ENCODE results near the gene PANX2. TPM values are rescaled to one million over a fixed set of nuclear protein-coding genes. Genes with fewer than 3 reads are reported as not detected.
A peak's percentile ranks its signal among the peaks of the same experiment; 100 is the strongest.

Gene PANX2
- total and polyA plus RNA-seq, 9 donors = 0.27 to 5.6 (median 2.3) TPM

GRCh38 chr22:50220603-50221409 is 50.3 kb downstream of the PANX2 start:
- Histone ChIP-seq H3K4me1 (ENCODE audit: insufficient read depth) (peaks cover 4% of the 10 kb centered on the region), H3K36me3 (no peaks in the 10 kb centered on the region), H3K27ac (no peak overlapping the region), H3K9me3 (no peaks in the 10 kb centered on the region), H3K27me3 (no peaks in the 10 kb centered on the region), H3K4me3 (no peak overlapping the region)
- DNase-seq = peak in 1 of 5 donors; percentile 33
- 87 to 90% (median 87%) methylated on average over 45 of the region's 45 CpGs for WGBS, 3 donors
- TF ChIP-seq POLR2A (IDR thresholded peaks at IDR 0.05) = no peak
- no peak for TF ChIP-seq EP300 (IDR thresholded peaks at IDR 0.05)
- no peak for TF ChIP-seq CTCF (IDR thresholded peaks at IDR 0.05)
- intact Hi-C loops (cut with DNase I) = no loop called here

GRCh38 chr22:50221410-50222300 is 51.1 kb downstream of the PANX2 start:
- intact Hi-C loops (cut with DNase I) = no loop called here
- TF ChIP-seq EP300 (IDR thresholded peaks at IDR 0.05) = no peak
- TF ChIP-seq CTCF (IDR thresholded peaks at IDR 0.05) = no peak
- H3K4me1 ChIP-seq (ENCODE audit: insufficient read depth) = peaks cover 4% of the 10 kb centered on the region

GRCh38 chr22:50222508-50222907 is 52.0 kb downstream of the PANX2 start:
- Histone ChIP-seq H3K27ac (no peak overlapping the region), H3K4me3 (no peak overlapping the region), H3K36me3 (no peaks in the 10 kb centered on the region), H3K9me3 (no peaks in the 10 kb centered on the region), H3K27me3 (no peaks in the 10 kb centered on the region), H3K4me1 (ENCODE audit: insufficient read depth) (peaks cover 4% of the 10 kb centered on the region)
- no peak for TF ChIP-seq POLR2A (IDR thresholded peaks at IDR 0.05)
- TF ChIP-seq EP300 (IDR thresholded peaks at IDR 0.05) = no peak
- no peak for TF ChIP-seq CTCF (IDR thresholded peaks at IDR 0.05)
- 77 to 89% (median 80%) methylated on average over 7 to 8 of the region's 8 CpGs for WGBS, 3 donors
- intact Hi-C loops (cut with DNase I) = no loop called here
- DNase-seq = no peak

More at GRCh38 chr22:50221410-50222300, 51.1 kb downstream of the PANX2 start:
- Histone ChIP-seq H3K36me3 (no peaks in the 10 kb centered on the region), H3K4me3 (no peak overlapping the region), H3K27me3 (no peaks in the 10 kb centered on the region), H3K9me3 (no peaks in the 10 kb centered on the region), H3K27ac (no peak overlapping the region)
- no peak for DNase-seq
- 82 to 90% (median 88%) methylated on average over 15 to 19 of the region's 19 CpGs for WGBS, 3 donors

GRCh38 chr22:50224071-50224470 is 53.5 kb downstream of the PANX2 start:
- no peaks in the 10 kb centered on the region for H3K27me3 ChIP-seq
- H3K4me1 ChIP-seq (ENCODE audit: insufficient read depth) = peaks cover 4% of the 10 kb centered on the region
- WGBS, 3 donors = 88 to 93% (median 89%) methylated on average over 16 of the region's 16 CpGs
- TF ChIP-seq EP300 (IDR thresholded peaks at IDR 0.05) = no peak
- no peak for TF ChIP-seq POLR2A (IDR thresholded peaks at IDR 0.05)
- no peak for TF ChIP-seq CTCF (IDR thresholded peaks at IDR 0.05)
- no peak overlapping the region for H3K4me3 ChIP-seq
- no peak overlapping the region for H3K27ac ChIP-seq
- DNase-seq = no peak
- no peaks in the 10 kb centered on the region for H3K36me3 ChIP-seq
- H3K9me3 ChIP-seq = no peaks in the 10 kb centered on the region
- intact Hi-C loops (cut with DNase I) = no loop called here
